Ovary (tissue), 3 donors: Measurements from ENCODE around the gene DTL.

Experiments
- EP300 ChIP-seq: sonication (generic); formaldehyde crosslinking; IDR thresholded peaks from one replicate; pipeline ENCODE4 v1.6.1; 2017; ENCODE audit warnings: antibody characterized with exemption
- POLR2A ChIP-seq: fragments of 450-650 bp; IDR thresholded peaks from one replicate; pipeline ENCODE4 v1.6.1; 2017; ENCODE audit warnings: antibody characterized with exemption, mild to moderate bottlenecking, moderate library complexity
- TF ChIP-seq, protein P1 (sequence below), 3 donors: fragments of 450-650 bp in 2 of 3; fragments of 200-600 bp in 1 of 3; IDR thresholded peaks; one replicate each; pipeline versions ENCODE4 v1.5.1 to v1.8.0; 2016 to 2022; ENCODE audit warnings: antibody characterized with exemption in 3 of 3, mild to moderate bottlenecking in 1 of 3
- donor health status: DM: no; HTN: no; CAD: no.

DNA sequence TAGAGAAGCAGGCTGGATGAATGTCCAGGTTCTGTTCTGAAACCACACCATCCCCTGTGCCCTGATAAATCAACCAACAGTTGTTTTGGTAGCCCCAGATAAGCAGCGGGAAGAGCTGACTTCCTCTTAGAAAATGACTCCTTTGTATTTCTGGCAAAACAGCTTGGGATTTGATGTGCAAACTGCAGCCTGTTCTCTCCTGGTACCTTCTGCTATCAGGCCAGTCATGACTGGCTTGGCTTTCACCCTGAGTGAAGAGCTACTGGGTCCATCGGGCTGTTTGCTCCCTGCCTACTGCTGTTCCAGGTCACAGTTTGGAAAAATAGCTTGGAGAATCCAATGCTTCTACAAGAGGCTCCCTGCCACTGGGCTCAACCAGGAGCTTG is 116.8 kb downstream of the DTL start:
- TF ChIP-seq POLR2A: no peak
- TF ChIP-seq, protein P1, sequence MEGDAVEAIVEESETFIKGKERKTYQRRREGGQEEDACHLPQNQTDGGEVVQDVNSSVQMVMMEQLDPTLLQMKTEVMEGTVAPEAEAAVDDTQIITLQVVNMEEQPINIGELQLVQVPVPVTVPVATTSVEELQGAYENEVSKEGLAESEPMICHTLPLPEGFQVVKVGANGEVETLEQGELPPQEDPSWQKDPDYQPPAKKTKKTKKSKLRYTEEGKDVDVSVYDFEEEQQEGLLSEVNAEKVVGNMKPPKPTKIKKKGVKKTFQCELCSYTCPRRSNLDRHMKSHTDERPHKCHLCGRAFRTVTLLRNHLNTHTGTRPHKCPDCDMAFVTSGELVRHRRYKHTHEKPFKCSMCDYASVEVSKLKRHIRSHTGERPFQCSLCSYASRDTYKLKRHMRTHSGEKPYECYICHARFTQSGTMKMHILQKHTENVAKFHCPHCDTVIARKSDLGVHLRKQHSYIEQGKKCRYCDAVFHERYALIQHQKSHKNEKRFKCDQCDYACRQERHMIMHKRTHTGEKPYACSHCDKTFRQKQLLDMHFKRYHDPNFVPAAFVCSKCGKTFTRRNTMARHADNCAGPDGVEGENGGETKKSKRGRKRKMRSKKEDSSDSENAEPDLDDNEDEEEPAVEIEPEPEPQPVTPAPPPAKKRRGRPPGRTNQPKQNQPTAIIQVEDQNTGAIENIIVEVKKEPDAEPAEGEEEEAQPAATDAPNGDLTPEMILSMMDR (IDR thresholded peaks at IDR 0.05): no peak
- no peak for TF ChIP-seq EP300
